Choroid plexus epithelial cell (primary cell): ENCODE data around the gene REV1.
A peak's percentile ranks its signal among the peaks of the same experiment; 100 is the strongest.

Source experiments
- DNase-seq: peaks from one replicate; pipeline ENCODE4 v3.0.0-alpha.2; 2010; ENCODE audit warnings: low read depth
- H3K4me3 ChIP-seq: 2 replicates; pipeline ENCODE4 v1.5.1; 2011; ENCODE audit warnings: low read depth, mild to moderate bottlenecking, control low read depth, low read length, moderate library complexity
- TF ChIP-seq, protein P1 (sequence below): conservative IDR thresholded peaks from 2 replicates; pipeline ENCODE4 v1.5.1; 2011; ENCODE audit warnings: low read depth, mild to moderate bottlenecking, control low read depth, inconsistent platforms, low read length, moderate library complexity

REV1 gene

GRCh38 chr2:99451686-99452085 is 38.1 kb downstream of the REV1 start:
- no peak for DNase-seq
- TF ChIP-seq, protein P1, sequence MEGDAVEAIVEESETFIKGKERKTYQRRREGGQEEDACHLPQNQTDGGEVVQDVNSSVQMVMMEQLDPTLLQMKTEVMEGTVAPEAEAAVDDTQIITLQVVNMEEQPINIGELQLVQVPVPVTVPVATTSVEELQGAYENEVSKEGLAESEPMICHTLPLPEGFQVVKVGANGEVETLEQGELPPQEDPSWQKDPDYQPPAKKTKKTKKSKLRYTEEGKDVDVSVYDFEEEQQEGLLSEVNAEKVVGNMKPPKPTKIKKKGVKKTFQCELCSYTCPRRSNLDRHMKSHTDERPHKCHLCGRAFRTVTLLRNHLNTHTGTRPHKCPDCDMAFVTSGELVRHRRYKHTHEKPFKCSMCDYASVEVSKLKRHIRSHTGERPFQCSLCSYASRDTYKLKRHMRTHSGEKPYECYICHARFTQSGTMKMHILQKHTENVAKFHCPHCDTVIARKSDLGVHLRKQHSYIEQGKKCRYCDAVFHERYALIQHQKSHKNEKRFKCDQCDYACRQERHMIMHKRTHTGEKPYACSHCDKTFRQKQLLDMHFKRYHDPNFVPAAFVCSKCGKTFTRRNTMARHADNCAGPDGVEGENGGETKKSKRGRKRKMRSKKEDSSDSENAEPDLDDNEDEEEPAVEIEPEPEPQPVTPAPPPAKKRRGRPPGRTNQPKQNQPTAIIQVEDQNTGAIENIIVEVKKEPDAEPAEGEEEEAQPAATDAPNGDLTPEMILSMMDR = no peak
- H3K4me3 ChIP-seq = no peak overlapping the region

- no peak overlapping the region for H3K4me3 ChIP-seq
- TF ChIP-seq, protein P1 = no peak
- no peak for DNase-seq
Observed at GRCh38 chr2:99451280-99451679, 38.5 kb downstream of the REV1 start.

- no peak overlapping the region for H3K4me3 ChIP-seq
- no peak for DNase-seq
- TF ChIP-seq, protein P1 = no peak
Observed at GRCh38 chr2:99450199-99450598, 39.6 kb downstream of the REV1 start.

- no peak overlapping the region for H3K4me3 ChIP-seq
- peak; percentile 28 for DNase-seq
- TF ChIP-seq, protein P1 = no peak
Observed at GRCh38 chr2:99448556-99448955, 41.3 kb downstream of the REV1 start.

GRCh38 chr2:99445065-99445464 is 44.8 kb downstream of the REV1 start:
- TF ChIP-seq, protein P1 = no peak
- no peak overlapping the region for H3K4me3 ChIP-seq
- peak; percentile 14 for DNase-seq

- TF ChIP-seq, protein P1 = no peak
- H3K4me3 ChIP-seq = no peak overlapping the region
- no peak for DNase-seq
Observed at GRCh38 chr2:99444222-99444621, 45.6 kb downstream of the REV1 start.

DNA sequence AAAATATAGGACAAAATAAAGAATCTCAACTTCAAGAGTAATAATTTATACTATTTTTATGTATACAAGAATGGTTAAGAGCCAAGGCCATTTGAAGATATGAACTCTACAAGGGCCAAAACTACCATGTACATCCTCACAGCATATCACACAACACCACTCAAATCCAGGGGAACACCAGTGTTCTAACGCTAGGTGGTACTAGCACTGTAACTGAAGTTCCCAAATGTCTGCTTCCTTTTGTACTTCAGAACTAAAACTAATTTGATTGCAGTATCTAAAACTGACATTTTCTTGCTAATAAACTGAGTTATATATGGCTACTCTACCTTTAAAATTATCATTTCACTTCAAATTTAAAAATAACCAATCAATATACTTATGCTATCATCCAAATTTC is 47.0 kb downstream of the REV1 start:
- DNase-seq = peak; percentile 65
- no peak overlapping the region for H3K4me3 ChIP-seq
- TF ChIP-seq, protein P1 = peak; percentile 51
